ENCODE measurements around the gene UAP1L1.

DNA sequence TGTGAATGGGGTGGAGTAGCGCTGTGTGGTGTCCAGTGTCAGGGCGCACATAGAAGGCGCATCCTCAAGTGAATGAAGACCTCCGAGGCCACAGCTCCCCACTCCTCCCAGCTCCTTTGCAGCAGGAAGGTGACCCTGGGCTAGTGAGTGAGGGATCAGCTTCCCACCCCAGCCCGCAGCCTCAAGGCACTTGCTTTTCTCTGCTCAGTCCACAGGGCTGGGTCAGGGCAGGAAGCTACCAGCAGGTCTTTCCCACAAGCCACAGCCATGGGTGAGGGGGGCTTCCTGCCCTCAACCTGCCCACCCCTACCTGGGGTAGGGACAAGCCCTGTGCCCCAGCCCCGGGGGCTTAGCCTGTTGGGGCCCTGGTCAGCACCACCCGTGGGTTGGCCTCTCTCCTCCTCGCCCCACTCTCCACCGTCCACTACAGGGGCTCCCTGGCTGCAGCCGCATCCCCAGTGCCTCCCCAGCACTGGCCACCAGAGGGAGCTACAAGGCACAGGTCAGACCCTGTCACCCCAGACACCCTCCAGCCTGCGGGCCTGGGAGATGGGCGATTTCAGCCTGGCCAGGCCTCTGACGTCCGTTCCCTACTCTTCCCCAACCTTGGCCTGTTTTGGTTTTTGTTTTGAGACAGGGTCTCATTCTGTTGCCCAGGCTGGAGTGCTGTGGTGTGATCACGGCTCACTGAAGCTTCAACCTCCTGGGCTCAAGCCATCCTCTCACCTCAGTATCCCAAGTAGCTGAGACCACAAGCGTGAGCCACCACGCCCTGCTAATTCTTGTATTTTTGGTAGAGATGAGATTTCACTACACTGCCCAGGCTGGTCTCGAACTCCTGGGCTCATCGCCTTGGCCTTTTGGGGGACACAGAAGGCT lies 48.0 kb upstream of the UAP1L1 start:
- TF ChIP-seq, protein P1, sequence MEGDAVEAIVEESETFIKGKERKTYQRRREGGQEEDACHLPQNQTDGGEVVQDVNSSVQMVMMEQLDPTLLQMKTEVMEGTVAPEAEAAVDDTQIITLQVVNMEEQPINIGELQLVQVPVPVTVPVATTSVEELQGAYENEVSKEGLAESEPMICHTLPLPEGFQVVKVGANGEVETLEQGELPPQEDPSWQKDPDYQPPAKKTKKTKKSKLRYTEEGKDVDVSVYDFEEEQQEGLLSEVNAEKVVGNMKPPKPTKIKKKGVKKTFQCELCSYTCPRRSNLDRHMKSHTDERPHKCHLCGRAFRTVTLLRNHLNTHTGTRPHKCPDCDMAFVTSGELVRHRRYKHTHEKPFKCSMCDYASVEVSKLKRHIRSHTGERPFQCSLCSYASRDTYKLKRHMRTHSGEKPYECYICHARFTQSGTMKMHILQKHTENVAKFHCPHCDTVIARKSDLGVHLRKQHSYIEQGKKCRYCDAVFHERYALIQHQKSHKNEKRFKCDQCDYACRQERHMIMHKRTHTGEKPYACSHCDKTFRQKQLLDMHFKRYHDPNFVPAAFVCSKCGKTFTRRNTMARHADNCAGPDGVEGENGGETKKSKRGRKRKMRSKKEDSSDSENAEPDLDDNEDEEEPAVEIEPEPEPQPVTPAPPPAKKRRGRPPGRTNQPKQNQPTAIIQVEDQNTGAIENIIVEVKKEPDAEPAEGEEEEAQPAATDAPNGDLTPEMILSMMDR (IDR thresholded peaks at IDR 0.05) = peak; percentile 83 to 96 (median 92)
- TF ChIP-seq EP300 (IDR thresholded peaks at IDR 0.05) (no peak), POLR2A (IDR thresholded peaks at IDR 0.05) (no peak)

Measured in tibial nerve (tissue), 4 donors.